Lower leg skin (tissue), 3 donors: Measurements from ENCODE around the gene ERCC6.

Experiments used
- CTCF ChIP-seq, 3 donors: fragments of 450-650 bp; IDR thresholded peaks; one replicate each; pipeline ENCODE4 v1.5.1; 2016; ENCODE audit warnings: antibody characterized with exemption in 3 of 3, mild to moderate bottlenecking in 3 of 3, moderate library complexity in 2 of 3
- POLR2A ChIP-seq, 2 donors: fragments of 450-650 bp; IDR thresholded peaks; one replicate each; pipeline ENCODE4 v1.6.1; 2016 to 2017; ENCODE audit warnings: antibody characterized with exemption in 2 of 2, mild to moderate bottlenecking in 1 of 2, moderate library complexity in 1 of 2

GRCh38 chr10:49512121-49512809 is 26.7 kb downstream of the ERCC6 start:
- TF ChIP-seq POLR2A (IDR thresholded peaks at IDR 0.05) (no peak), CTCF (IDR thresholded peaks at IDR 0.05) (no peak)
